Loucy (cell line): Measurements from ENCODE around the gene RELT.
A peak's percentile ranks its signal among the peaks of the same experiment; 100 is the strongest.

Experiments used
- H2AFZ ChIP-seq: fragments of 200-600 bp; sonication (generic); 2 replicates; pipeline ENCODE4 v1.6.0; 2016; ENCODE audit warnings: antibody characterized with exemption, mild to moderate bottlenecking, low read length, moderate library complexity
- H3F3A ChIP-seq: fragments of 200-600 bp; 2 replicates; pipeline ENCODE4 v1.6.0; 2016; ENCODE audit warnings: antibody characterized with exemption, low read depth, mild to moderate bottlenecking
- H3K27me3 ChIP-seq: fragments of 200-600 bp; sonication (generic); 2 replicates; pipeline ENCODE4 v1.6.1; 2014; ENCODE audit warnings: low read length, mild to moderate bottlenecking; ENCODE audit not compliant: insufficient read depth, poor library complexity, severe bottlenecking
- H3K36me3 ChIP-seq: fragments of 200-600 bp; sonication (generic); 2 replicates; pipeline ENCODE4 v1.6.1; 2016; ENCODE audit warnings: low read length; ENCODE audit not compliant: insufficient read depth
- H3K4me1 ChIP-seq: fragments of 200-600 bp; sonication (generic); 2 replicates; pipeline ENCODE4 v1.5.1; 2014; ENCODE audit warnings: low read length, mild to moderate bottlenecking; ENCODE audit not compliant: insufficient read depth, poor library complexity, severe bottlenecking
- H3K4me2 ChIP-seq: fragments of 200-600 bp; sonication (generic); 2 replicates; pipeline ENCODE4 v1.6.0; 2014; ENCODE audit warnings: antibody characterized with exemption, low read length, low read depth, mild to moderate bottlenecking; ENCODE audit not compliant: poor library complexity, severe bottlenecking
- H3K4me3 ChIP-seq: fragments of 200-600 bp; sonication (generic); 2 replicates; pipeline ENCODE4 v1.5.1; 2014; ENCODE audit warnings: low read length, mild to moderate bottlenecking, mixed read lengths; ENCODE audit not compliant: poor library complexity, severe bottlenecking
- H3K79me2 ChIP-seq: fragments of 200-600 bp; sonication (generic); 2 replicates; pipeline ENCODE4 v1.6.1; 2014; ENCODE audit warnings: low read length; ENCODE audit not compliant: insufficient read depth
- H3K9ac ChIP-seq: fragments of 200-600 bp; sonication (generic); 2 replicates; pipeline ENCODE4 v1.6.0; 2014; ENCODE audit warnings: mild to moderate bottlenecking, low read depth, low read length, moderate library complexity; ENCODE audit not compliant: poor library complexity, severe bottlenecking
- H3K9me2 ChIP-seq: fragments of 200-600 bp; sonication (generic); replicated peaks from 2 replicates; pipeline ENCODE4 v1.6.1; 2016; ENCODE audit warnings: low read depth, low read length, mixed read lengths
- H3K9me3 ChIP-seq: fragments of 200-600 bp; sonication (generic); 2 replicates; pipeline ENCODE4 v1.6.1; 2014; ENCODE audit warnings: mild to moderate bottlenecking, antibody characterized with exemption, low read length, low read depth; ENCODE audit not compliant: insufficient read depth
- H4K20me1 ChIP-seq: fragments of 200-600 bp; sonication (generic); 2 replicates; pipeline ENCODE4 v1.6.0; 2014; ENCODE audit warnings: antibody characterized with exemption, low read length, mild to moderate bottlenecking; ENCODE audit not compliant: insufficient read depth, poor library complexity, severe bottlenecking
- EZH2phosphoT487 ChIP-seq: fragments of 200-600 bp; IDR thresholded peaks from 2 replicates; pipeline ENCODE4 v1.6.1; 2018; ENCODE audit warnings: antibody characterized with exemption, mild to moderate bottlenecking, moderate library complexity, borderline replicate concordance
- TF ChIP-seq, protein P1 (sequence below): fragments of 200-600 bp; sonication (generic); conservative IDR thresholded peaks from 2 replicates; pipeline ENCODE4 v1.5.1; 2014; ENCODE audit warnings: mild to moderate bottlenecking, antibody characterized with exemption, low read length

The RELT gene

DNA sequence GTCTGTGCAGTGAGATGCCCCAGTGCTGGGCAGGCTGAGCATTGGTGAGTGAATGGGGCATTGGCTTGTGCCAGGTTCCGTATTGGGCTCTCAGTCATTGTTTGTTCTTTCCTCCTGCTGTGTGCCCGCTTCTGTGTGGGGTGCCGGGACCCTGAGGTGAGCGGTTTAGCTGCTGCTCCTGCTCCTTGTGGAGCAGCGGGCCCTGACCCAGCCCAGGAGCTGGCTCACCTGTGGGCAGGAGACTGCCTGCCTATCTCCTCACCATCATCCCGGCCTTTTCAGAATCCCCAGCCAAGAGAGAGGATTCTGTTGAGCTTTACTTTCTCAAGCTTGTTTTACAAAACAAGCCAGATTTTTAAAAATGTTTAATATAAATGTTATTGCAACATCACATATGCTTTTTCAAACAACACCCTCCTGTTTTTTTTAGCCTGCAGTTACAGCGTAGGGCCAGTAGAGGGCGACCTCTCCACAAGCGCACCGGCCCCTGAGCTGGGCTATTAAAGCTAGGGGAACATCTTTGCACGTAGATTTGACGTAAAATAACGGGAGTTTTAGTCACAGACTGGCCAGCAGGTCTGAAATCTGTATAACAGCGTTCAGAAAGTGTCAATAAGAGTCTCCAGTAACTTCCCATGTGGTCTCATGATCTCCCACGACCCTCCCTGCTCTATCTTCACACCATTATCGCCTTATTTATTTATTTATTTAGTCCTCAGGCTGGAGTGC, 25.1 kb upstream of the RELT start:
- Histone ChIP-seq H3K4me1 (peaks cover 15% of the 10 kb centered on the region), H3F3A (no peaks in the 10 kb centered on the region), H4K20me1 (no peaks in the 10 kb centered on the region), H3K4me3 (no peak overlapping the region), H3K36me3 (no peaks in the 10 kb centered on the region), H3K9me2 (no peaks in the 10 kb centered on the region), H3K27me3 (no peaks in the 10 kb centered on the region), H3K9ac (no peak overlapping the region), H3K4me2 (no peak overlapping the region), H3K9me3 (no peaks in the 10 kb centered on the region), H3K79me2 (no peaks in the 10 kb centered on the region), H2AFZ (no peak overlapping the region; the same call in 1 of the 2 replicates)
- TF ChIP-seq EZH2phosphoT487, result no peak
- TF ChIP-seq, protein P1, sequence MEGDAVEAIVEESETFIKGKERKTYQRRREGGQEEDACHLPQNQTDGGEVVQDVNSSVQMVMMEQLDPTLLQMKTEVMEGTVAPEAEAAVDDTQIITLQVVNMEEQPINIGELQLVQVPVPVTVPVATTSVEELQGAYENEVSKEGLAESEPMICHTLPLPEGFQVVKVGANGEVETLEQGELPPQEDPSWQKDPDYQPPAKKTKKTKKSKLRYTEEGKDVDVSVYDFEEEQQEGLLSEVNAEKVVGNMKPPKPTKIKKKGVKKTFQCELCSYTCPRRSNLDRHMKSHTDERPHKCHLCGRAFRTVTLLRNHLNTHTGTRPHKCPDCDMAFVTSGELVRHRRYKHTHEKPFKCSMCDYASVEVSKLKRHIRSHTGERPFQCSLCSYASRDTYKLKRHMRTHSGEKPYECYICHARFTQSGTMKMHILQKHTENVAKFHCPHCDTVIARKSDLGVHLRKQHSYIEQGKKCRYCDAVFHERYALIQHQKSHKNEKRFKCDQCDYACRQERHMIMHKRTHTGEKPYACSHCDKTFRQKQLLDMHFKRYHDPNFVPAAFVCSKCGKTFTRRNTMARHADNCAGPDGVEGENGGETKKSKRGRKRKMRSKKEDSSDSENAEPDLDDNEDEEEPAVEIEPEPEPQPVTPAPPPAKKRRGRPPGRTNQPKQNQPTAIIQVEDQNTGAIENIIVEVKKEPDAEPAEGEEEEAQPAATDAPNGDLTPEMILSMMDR, result peak; percentile 98

DNA sequence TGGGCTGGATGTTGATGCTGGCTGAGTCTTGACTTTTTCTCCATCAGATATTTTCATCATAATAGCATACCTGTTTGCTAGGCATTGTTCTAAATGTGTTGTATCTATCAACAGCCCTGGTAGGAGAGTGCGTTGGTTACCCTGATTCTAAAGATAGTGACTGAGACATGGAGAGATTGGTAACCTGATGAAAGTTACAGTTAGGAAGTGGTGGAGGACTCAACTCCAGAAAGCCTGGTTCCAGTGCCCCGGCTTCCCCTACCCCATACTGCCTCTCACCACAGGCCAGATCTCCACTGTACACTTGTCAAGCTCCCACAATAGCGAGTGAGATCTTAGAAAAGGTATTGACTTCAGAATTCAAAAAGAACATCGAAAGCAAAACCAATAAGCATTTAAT, 22.8 kb upstream of the RELT start:
- no peak for TF ChIP-seq EZH2phosphoT487
- TF ChIP-seq, protein P1, result no peak
- Histone ChIP-seq H3F3A (no peaks in the 10 kb centered on the region), H4K20me1 (no peaks in the 10 kb centered on the region), H3K27me3 (no peaks in the 10 kb centered on the region), H3K36me3 (no peaks in the 10 kb centered on the region), H3K9ac (no peak overlapping the region), H3K9me3 (no peaks in the 10 kb centered on the region), H3K79me2 (no peaks in the 10 kb centered on the region), H3K9me2 (no peaks in the 10 kb centered on the region), H2AFZ (no peak overlapping the region), H3K4me2 (peak overlapping the region; percentile 2), H3K4me1 (peaks cover 15% of the 10 kb centered on the region), H3K4me3 (no peak overlapping the region)

DNA sequence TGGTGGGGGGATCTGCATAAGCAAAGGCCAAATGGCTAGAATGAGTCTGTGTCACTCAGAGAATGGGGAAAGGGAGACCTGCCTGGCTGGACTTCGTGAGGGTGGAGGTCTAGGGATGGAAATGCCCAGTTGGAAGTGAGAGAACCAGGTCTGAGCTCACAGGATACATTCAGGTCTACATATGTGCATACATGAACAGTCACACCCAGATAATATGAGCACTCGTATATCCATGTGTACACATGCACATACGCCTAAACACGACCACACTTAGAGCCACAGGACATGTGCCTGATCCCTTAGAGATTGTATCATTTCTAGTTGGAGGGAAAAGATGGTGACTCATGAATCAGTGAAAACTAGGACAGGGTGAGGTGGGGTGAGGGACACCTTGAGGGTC, 21.1 kb upstream of the RELT start:
- Histone ChIP-seq H3K4me2 (no peak overlapping the region), H3K36me3 (no peaks in the 10 kb centered on the region), H3K9ac (no peak overlapping the region), H3K4me3 (no peak overlapping the region), H3K79me2 (no peaks in the 10 kb centered on the region), H3K27me3 (no peaks in the 10 kb centered on the region), H3K9me3 (no peaks in the 10 kb centered on the region), H2AFZ (no peak overlapping the region), H3F3A (no peaks in the 10 kb centered on the region), H4K20me1 (no peaks in the 10 kb centered on the region), H3K4me1 (peaks cover 15% of the 10 kb centered on the region), H3K9me2 (no peaks in the 10 kb centered on the region)
- TF ChIP-seq, protein P1, result no peak
- no peak for TF ChIP-seq EZH2phosphoT487
